Measurements from ENCODE around the gene PJA2. TPM values are rescaled to one million over a fixed set of nuclear protein-coding genes. Genes with fewer than 3 reads are reported as not detected.

PJA2 gene
- total and polyA plus RNA-seq, 4 donors = 23.6 to 69.2 (median 42.8) TPM

GRCh38 chr5:109408991-109409843 lies 557 bp downstream of the PJA2 start:
- Histone ChIP-seq H3K9ac (ENCODE audit: low read depth in 1 of 2, low read length in 2 of 2) (peak overlapping the region; percentile 94 to 96), H3K4me3 (ENCODE audit: low read depth in 1 of 3, low read length in 3 of 3) (peak overlapping the region; percentile 76 to 93 (median 90)), H3K9me3 (ENCODE audit: control insufficient read depth in 4 of 4, low read length in 3 of 4) (no peaks in the 10 kb centered on the region), H3K27me3 (ENCODE audit: control insufficient read depth in 4 of 4, insufficient read depth in 4 of 4, low read length in 3 of 4) (no peaks in the 10 kb centered on the region), H3K4me1 (ENCODE audit: control insufficient read depth in 4 of 4, insufficient read depth in 4 of 4, low read length in 3 of 4) (peaks cover 3 to 31% (median 23%) of the 10 kb centered on the region in 4 donors), H3K27ac (ENCODE audit: low read depth in 1 of 2, low read length in 2 of 2) (peak overlapping the region; percentile 97 to 99), H3K36me3 (ENCODE audit: control insufficient read depth in 4 of 4, insufficient read depth in 3 of 4, low read depth in 1 of 4, low read length in 3 of 4) (peaks cover 0 to 3% (median 0%) of the 10 kb centered on the region in 4 donors)
- peak; percentile 77 for DNase-seq (ENCODE audit: low spot score)
- under 1% methylated on average over 52 of the region's 52 CpGs for WGBS
- TF ChIP-seq YY1 (IDR thresholded peaks at IDR 0.05) = peak; percentile 74
- TF ChIP-seq RAD21 (IDR thresholded peaks at IDR 0.05) = peak; percentile 3 to 39
- TF ChIP-seq, protein P1, sequence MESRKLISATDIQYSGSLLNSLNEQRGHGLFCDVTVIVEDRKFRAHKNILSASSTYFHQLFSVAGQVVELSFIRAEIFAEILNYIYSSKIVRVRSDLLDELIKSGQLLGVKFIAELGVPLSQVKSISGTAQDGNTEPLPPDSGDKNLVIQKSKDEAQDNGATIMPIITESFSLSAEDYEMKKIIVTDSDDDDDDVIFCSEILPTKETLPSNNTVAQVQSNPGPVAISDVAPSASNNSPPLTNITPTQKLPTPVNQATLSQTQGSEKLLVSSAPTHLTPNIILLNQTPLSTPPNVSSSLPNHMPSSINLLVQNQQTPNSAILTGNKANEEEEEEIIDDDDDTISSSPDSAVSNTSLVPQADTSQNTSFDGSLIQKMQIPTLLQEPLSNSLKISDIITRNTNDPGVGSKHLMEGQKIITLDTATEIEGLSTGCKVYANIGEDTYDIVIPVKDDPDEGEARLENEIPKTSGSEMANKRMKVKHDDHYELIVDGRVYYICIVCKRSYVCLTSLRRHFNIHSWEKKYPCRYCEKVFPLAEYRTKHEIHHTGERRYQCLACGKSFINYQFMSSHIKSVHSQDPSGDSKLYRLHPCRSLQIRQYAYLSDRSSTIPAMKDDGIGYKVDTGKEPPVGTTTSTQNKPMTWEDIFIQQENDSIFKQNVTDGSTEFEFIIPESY (IDR thresholded peaks at IDR 0.05) = no peak
- TF ChIP-seq, protein P2, sequence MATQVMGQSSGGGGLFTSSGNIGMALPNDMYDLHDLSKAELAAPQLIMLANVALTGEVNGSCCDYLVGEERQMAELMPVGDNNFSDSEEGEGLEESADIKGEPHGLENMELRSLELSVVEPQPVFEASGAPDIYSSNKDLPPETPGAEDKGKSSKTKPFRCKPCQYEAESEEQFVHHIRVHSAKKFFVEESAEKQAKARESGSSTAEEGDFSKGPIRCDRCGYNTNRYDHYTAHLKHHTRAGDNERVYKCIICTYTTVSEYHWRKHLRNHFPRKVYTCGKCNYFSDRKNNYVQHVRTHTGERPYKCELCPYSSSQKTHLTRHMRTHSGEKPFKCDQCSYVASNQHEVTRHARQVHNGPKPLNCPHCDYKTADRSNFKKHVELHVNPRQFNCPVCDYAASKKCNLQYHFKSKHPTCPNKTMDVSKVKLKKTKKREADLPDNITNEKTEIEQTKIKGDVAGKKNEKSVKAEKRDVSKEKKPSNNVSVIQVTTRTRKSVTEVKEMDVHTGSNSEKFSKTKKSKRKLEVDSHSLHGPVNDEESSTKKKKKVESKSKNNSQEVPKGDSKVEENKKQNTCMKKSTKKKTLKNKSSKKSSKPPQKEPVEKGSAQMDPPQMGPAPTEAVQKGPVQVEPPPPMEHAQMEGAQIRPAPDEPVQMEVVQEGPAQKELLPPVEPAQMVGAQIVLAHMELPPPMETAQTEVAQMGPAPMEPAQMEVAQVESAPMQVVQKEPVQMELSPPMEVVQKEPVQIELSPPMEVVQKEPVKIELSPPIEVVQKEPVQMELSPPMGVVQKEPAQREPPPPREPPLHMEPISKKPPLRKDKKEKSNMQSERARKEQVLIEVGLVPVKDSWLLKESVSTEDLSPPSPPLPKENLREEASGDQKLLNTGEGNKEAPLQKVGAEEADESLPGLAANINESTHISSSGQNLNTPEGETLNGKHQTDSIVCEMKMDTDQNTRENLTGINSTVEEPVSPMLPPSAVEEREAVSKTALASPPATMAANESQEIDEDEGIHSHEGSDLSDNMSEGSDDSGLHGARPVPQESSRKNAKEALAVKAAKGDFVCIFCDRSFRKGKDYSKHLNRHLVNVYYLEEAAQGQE (IDR thresholded peaks at IDR 0.05) = peak; percentile 42
- TF ChIP-seq TAF1 (conservative IDR thresholded peaks at IDR 0.05) = peak; percentile 60
- TF ChIP-seq RXRA (IDR thresholded peaks at IDR 0.05) = no peak
- TF ChIP-seq, protein P3, sequence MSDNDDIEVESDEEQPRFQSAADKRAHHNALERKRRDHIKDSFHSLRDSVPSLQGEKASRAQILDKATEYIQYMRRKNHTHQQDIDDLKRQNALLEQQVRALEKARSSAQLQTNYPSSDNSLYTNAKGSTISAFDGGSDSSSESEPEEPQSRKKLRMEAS (IDR thresholded peaks at IDR 0.05) = no peak
- TF ChIP-seq, protein P4, sequence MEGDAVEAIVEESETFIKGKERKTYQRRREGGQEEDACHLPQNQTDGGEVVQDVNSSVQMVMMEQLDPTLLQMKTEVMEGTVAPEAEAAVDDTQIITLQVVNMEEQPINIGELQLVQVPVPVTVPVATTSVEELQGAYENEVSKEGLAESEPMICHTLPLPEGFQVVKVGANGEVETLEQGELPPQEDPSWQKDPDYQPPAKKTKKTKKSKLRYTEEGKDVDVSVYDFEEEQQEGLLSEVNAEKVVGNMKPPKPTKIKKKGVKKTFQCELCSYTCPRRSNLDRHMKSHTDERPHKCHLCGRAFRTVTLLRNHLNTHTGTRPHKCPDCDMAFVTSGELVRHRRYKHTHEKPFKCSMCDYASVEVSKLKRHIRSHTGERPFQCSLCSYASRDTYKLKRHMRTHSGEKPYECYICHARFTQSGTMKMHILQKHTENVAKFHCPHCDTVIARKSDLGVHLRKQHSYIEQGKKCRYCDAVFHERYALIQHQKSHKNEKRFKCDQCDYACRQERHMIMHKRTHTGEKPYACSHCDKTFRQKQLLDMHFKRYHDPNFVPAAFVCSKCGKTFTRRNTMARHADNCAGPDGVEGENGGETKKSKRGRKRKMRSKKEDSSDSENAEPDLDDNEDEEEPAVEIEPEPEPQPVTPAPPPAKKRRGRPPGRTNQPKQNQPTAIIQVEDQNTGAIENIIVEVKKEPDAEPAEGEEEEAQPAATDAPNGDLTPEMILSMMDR (IDR thresholded peaks at IDR 0.05; ENCODE audit: low read depth, low read length, missing input control) = no peak

GRCh38 chr5:109407913-109408312 lies 1.9 kb downstream of the PJA2 start:
- Histone ChIP-seq H3K4me1 (ENCODE audit: control insufficient read depth in 4 of 4, insufficient read depth in 4 of 4, low read length in 3 of 4) (peaks cover 5 to 29% (median 19%) of the 10 kb centered on the region in 4 donors), H3K9ac (ENCODE audit: low read depth in 1 of 2, low read length in 2 of 2) (peak overlapping the region; percentile 9 to 94), H3K4me3 (ENCODE audit: low read depth in 1 of 3, low read length in 3 of 3) (peak overlapping the region in 2 of 3 donors; percentile 18 to 21), H3K27me3 (ENCODE audit: control insufficient read depth in 4 of 4, insufficient read depth in 4 of 4, low read length in 3 of 4) (no peaks in the 10 kb centered on the region), H3K9me3 (ENCODE audit: control insufficient read depth in 4 of 4, low read length in 3 of 4) (no peaks in the 10 kb centered on the region), H3K27ac (ENCODE audit: low read depth in 1 of 2, low read length in 2 of 2) (no peak overlapping the region), H3K36me3 (ENCODE audit: control insufficient read depth in 4 of 4, insufficient read depth in 3 of 4, low read depth in 1 of 4, low read length in 3 of 4) (peaks cover 0 to 3% (median 0%) of the 10 kb centered on the region in 4 donors)
- TF ChIP-seq, protein P2 (IDR thresholded peaks at IDR 0.05) = no peak
- no peak for TF ChIP-seq FOXA1 (IDR thresholded peaks at IDR 0.05)
- no peak for TF ChIP-seq FOXA2 (IDR thresholded peaks at IDR 0.05)
- TF ChIP-seq NR2F2 (IDR thresholded peaks at IDR 0.05) = no peak
- TF ChIP-seq RAD21 (IDR thresholded peaks at IDR 0.05) = no peak
- WGBS = 38% methylated on average over 2 of the region's 2 CpGs
- DNase-seq (ENCODE audit: low spot score) = no peak
